Ectodermal cell (in vitro differentiated cells): ENCODE results near the gene PLEKHG4.

Experiments
- H3K27ac ChIP-seq: 2 replicates; pipeline ENCODE4 v1.7.0; 2013; ENCODE audit warnings: mild to moderate bottlenecking, low read depth, low read length; ENCODE audit not compliant: insufficient read depth, poor library complexity, severe bottlenecking
- H3K27me3 ChIP-seq: 2 replicates; pipeline ENCODE4 v1.7.0; 2013; ENCODE audit warnings: mild to moderate bottlenecking, low read length; ENCODE audit not compliant: insufficient read depth, control insufficient read depth, poor library complexity, severe bottlenecking
- H3K36me3 ChIP-seq: one replicate; pipeline ENCODE4 v1.7.0; 2013; ENCODE audit warnings: low read length; ENCODE audit not compliant: control insufficient read depth, insufficient read depth
- H3K4me1 ChIP-seq: one replicate; pipeline ENCODE4 v1.7.0; 2013; ENCODE audit warnings: low read length; ENCODE audit not compliant: control insufficient read depth, insufficient read depth
- H3K4me3 ChIP-seq: 2 replicates; pipeline ENCODE4 v1.7.0; 2013; ENCODE audit warnings: low read depth, low read length, control low read depth; ENCODE audit not compliant: insufficient read depth
- H3K9me3 ChIP-seq: 2 replicates; pipeline ENCODE4 v1.7.0; 2013; ENCODE audit warnings: mild to moderate bottlenecking, low read length, moderate library complexity; ENCODE audit not compliant: control insufficient read depth
- WGBS, 2 experiments: methylation state at CpG; one replicate each; pipeline ENCODE4 v1.1.7; 2013; ENCODE audit warnings: missing lambda C conversion rate in 2 of 2; 5-methylcytosine and 5-hydroxymethylcytosine counted together

The PLEKHG4 gene

DNA sequence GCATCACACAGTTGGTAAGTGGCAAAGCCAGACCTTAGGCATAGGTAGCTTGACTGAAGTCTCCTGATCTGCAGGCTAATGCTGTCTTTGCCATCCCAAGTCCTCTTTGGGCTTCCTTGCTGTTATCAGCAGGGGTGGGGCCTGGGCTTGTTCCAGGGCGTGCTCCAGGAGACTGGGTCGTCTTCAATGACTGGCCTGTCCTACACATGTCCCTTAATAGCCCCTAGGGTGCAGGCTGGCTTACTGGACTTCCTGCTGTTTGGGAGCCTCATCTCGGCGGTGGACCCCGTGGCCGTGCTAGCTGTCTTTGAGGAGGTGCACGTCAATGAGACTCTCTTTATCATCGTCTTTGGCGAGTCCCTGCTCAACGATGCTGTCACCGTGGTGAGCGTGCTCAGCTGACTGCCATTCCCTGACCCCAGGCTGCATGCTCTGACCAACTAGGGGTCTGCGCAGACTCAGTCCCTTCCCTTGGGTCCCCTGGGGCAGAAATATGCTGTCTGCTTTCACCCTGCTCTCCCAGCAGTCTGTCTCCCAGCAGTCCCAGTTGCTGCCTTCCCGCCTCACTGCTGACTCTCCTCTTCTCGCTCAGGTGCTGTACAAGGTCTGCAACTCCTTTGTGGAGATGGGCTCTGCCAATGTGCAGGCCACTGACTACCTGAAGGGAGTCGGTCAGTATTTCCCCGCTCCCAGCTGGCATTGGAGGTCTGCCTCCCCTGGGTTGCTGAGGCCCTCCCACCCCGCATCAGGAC lies 24.4 kb upstream of the PLEKHG4 start:
- Histone ChIP-seq H3K4me3 (no peak overlapping the region), H3K36me3 (no peaks in the 10 kb centered on the region), H3K4me1 (peaks cover 1% of the 10 kb centered on the region), H3K27me3 (peaks cover 11% of the 10 kb centered on the region), H3K9me3 (no peaks in the 10 kb centered on the region), H3K27ac (no peak overlapping the region)
- WGBS, 2 experiments = 90 to 91% methylated on average over 18 of the region's 18 CpGs

DNA sequence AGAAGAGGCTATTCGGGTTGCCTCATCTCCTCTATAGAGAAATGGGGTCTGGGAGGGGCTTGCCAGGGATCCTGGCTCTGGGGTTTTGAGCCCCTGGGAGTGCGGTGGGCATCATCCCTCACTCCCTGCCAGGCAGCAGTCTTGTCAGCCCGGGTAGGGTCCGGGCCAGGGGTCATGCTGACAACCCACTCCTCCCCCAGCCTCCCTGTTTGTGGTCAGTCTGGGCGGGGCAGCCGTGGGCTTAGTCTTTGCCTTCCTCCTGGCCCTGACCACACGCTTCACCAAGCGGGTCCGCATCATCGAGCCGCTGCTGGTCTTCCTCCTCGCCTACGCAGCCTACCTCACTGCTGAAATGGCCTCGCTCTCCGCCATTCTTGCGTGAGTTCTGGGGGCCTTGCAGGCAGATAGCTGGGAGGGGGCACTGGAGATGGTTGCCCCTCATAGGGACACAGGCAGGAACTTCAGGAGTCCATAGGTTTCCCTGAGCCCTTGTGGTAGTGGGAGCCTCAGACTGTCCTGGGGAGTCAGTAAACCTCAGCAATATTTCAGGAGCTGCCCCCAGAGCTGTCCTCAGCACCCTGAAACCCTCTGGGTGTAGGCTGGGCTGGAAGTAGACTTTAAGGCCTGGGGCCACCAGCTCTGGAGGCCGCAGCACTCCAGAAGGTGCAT lies 23.6 kb upstream of the PLEKHG4 start:
- H3K27me3 ChIP-seq = peaks cover 3% of the 10 kb centered on the region
- H3K9me3 ChIP-seq = no peaks in the 10 kb centered on the region
- no peak overlapping the region for H3K27ac ChIP-seq
- no peaks in the 10 kb centered on the region for H3K36me3 ChIP-seq
- no peak overlapping the region for H3K4me3 ChIP-seq
- H3K4me1 ChIP-seq = no peaks in the 10 kb centered on the region
- WGBS, 2 experiments = 92 to 93% methylated on average over 17 of the region's 17 CpGs

DNA sequence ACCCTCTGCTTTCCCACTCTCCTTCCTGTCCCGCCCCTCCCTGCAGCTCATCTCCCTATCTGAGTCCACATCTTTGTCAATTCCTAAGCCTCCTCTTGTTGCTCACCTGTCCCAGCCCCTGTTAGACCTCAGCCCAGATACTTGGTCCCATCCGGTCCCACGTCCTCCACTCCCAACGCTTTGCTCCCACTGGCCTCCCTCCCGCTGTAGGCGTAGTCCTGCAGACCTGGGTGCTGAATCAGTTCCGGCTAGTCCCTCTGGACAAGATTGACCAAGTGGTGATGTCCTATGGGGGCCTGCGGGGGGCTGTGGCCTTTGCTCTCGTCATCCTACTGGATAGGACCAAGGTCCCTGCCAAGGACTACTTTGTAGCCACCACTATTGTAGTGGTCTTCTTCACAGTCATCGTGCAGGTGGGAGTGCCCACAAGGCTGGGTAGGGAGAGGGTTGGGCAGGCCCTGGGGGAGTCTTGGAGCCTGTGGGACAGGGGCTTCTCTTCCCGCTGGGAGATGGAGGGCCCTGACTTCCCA lies 22.6 kb upstream of the PLEKHG4 start:
- no peaks in the 10 kb centered on the region for H3K36me3 ChIP-seq
- WGBS, 2 experiments = 93% methylated on average over 11 of the region's 11 CpGs

DNA sequence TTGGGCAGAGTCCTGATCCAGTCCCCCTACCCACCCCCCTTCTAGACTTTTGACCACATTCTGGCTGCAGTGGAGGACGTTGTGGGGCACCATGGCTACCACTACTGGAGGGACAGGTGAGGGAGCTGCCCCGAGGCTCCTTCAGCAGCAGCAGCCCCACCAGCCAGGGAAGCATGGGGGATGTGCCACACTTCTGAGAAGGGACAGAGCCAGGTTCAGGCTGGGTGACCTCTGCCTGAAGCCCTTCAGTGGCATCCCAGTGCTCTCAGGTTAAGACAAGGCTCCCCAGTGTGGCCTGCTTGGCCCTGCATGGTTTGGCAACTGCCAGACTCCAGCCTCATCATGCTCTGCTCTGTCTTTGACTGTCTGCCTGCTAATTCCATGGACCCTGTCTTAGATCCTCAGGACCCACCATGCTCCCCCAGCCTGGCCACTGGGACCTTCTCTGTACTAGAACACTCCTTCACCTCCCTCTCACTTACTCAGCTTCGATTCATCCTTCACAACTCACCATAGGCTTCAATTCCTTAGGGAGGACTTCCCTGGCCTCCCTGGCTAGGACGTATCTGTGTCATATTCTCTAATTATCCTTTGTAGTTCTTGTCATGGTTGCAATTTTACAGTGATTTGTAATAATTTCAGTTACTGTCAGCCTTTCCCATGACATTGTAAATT lies 21.7 kb upstream of the PLEKHG4 start:
- 85 to 92% methylated on average over 4 of the region's 4 CpGs for WGBS, 2 experiments
- no peak overlapping the region for H3K4me3 ChIP-seq
- H3K27ac ChIP-seq = no peak overlapping the region
- H3K36me3 ChIP-seq = no peaks in the 10 kb centered on the region
- H3K27me3 ChIP-seq = no peaks in the 10 kb centered on the region
- no peaks in the 10 kb centered on the region for H3K4me1 ChIP-seq
- H3K9me3 ChIP-seq = no peaks in the 10 kb centered on the region

More for the DNA sequence above, 22.6 kb upstream of the PLEKHG4 start:
- Histone ChIP-seq H3K27me3 (no peaks in the 10 kb centered on the region), H3K9me3 (no peaks in the 10 kb centered on the region), H3K27ac (no peak overlapping the region), H3K4me1 (no peaks in the 10 kb centered on the region), H3K4me3 (no peak overlapping the region)

GRCh38 chr16:67258161-67258835 lies 21.0 kb upstream of the PLEKHG4 start:
- Histone ChIP-seq H3K36me3 (no peaks in the 10 kb centered on the region), H3K4me3 (no peak overlapping the region), H3K27ac (no peak overlapping the region), H3K4me1 (no peaks in the 10 kb centered on the region), H3K9me3 (no peaks in the 10 kb centered on the region), H3K27me3 (no peaks in the 10 kb centered on the region)
- WGBS, 2 experiments = 94 to 95% methylated on average over 11 of the region's 11 CpGs

GRCh38 chr16:67259705-67260104 lies 19.6 kb upstream of the PLEKHG4 start:
- no peaks in the 10 kb centered on the region for H3K36me3 ChIP-seq
- no peak overlapping the region for H3K27ac ChIP-seq
- H3K4me3 ChIP-seq = no peak overlapping the region
- H3K4me1 ChIP-seq = no peaks in the 10 kb centered on the region
- H3K27me3 ChIP-seq = no peaks in the 10 kb centered on the region
- WGBS, 2 experiments = 93 to 95% methylated on average over 12 of the region's 12 CpGs
- H3K9me3 ChIP-seq = no peaks in the 10 kb centered on the region

DNA sequence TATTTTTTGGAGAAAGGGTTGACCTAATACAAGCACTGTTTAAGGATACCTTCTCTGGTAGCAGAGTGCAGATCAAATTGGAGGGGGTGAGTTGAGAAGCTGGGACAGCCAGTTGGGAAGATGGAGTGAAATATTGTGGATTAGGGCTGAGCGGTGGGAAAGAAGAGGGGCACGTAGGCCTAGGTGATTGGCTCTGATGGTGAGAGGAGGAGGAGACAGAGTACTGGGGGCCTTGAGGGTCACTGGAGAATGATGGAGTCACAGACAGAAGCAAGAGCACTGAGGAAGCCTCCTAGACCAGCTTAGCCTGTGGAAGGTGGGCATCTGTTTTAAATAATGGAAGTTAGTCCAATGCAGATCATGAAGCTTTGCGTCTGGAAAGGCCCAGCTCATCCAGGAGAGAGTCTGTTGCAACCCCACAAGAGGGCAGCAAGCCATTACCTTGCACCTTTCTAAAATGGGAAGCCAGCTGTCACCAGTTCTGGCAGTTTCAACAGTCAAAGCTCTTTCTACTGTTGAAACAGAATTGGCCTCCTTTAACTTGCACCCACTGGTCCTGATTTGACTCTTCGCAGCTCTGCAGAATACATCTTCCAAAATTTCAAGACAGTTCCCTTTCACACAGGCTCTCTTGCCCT lies 18.8 kb upstream of the PLEKHG4 start:
- H3K9me3 ChIP-seq = no peaks in the 10 kb centered on the region
- H3K36me3 ChIP-seq = no peaks in the 10 kb centered on the region
- no peak overlapping the region for H3K4me3 ChIP-seq
- H3K27ac ChIP-seq = no peak overlapping the region
- 74 to 78% methylated on average over 4 of the region's 4 CpGs for WGBS, 2 experiments
- H3K4me1 ChIP-seq = no peaks in the 10 kb centered on the region
- H3K27me3 ChIP-seq = no peaks in the 10 kb centered on the region

DNA sequence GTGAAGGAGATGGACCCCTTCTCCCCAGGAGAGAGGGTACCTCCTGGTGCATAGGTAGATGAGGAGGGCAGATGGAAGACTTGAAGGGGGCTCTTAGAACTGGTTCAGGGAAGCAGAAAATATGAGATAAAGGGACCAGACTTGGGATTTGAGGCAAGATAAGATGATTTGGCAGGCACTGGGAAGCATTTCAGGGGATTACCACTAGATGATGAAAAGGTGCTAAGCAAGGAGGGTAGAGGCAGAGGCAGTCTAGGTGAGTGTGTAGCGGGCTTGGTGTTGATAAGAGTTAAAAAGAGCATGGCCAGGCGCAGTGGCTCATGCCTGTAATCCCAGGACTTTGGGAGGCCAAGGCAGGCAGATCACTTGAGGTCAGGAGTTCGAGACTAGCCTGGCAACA lies 16.1 kb upstream of the PLEKHG4 start:
- WGBS, 2 experiments = 89 to 91% methylated on average over 3 of the region's 3 CpGs
- H3K27ac ChIP-seq = no peak overlapping the region
- H3K4me3 ChIP-seq = no peak overlapping the region

GRCh38 chr16:67264277-67264676 lies 15.1 kb upstream of the PLEKHG4 start:
- Histone ChIP-seq H3K9me3 (no peaks in the 10 kb centered on the region), H3K27me3 (no peaks in the 10 kb centered on the region), H3K4me3 (no peak overlapping the region), H3K4me1 (no peaks in the 10 kb centered on the region), H3K36me3 (no peaks in the 10 kb centered on the region), H3K27ac (no peak overlapping the region)
- 88 to 90% methylated on average over 9 of the region's 9 CpGs for WGBS, 2 experiments

More for the DNA sequence above, 16.1 kb upstream of the PLEKHG4 start:
- Histone ChIP-seq H3K27me3 (no peaks in the 10 kb centered on the region), H3K4me1 (no peaks in the 10 kb centered on the region), H3K9me3 (no peaks in the 10 kb centered on the region), H3K36me3 (no peaks in the 10 kb centered on the region)
